ENCODE measurements around the gene FGF9. TPM values are rescaled to one million over a fixed set of nuclear protein-coding genes. Genes with fewer than 3 reads are reported as not detected.

Gene FGF9
- total RNA-seq, 1 experiment from 2014 or later = 1.0 TPM

DNA sequence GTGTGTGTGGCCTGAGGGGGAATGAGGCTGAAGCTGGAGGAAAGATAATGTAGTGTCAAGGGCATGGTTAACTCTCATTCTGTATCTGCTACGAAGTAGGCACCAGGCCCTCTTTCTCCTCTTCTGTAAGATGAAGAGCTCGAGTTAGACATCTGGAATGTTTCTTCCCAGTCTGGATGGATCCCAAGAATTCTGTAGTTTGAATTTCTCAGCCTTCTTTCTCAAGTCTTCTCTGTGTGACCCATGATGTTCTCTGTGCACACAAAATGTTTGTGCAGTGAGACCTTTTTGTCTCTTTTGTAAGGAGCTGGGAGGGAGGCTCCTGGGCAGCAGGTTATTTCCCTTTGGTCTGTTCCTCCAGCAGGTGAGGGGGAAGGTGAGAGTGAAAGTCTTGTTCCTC is 13.7 kb downstream of the FGF9 start:
- CTCF ChIA-PET = no interaction called here
- no TSS peak for BruUV-seq (replicated peaks)
- H3K4me3 ChIP-seq (ENCODE audit: low read depth, low read length) = no peak overlapping the region
- no peak overlapping the region for H3K4me3 Mint-ChIP-seq (ENCODE audit: unreplicated experiment)
- no peaks in the 10 kb centered on the region for H3K27me3 Mint-ChIP-seq (ENCODE audit: insufficient read depth, unreplicated experiment)
- intact Hi-C loops (cut with micrococcal nuclease; ENCODE audit: unreplicated experiment) = no loop called here
- H3K9me3 ChIP-seq = no peaks in the 10 kb centered on the region
- H3K27me3 ChIP-seq (replicated peaks; ENCODE audit: control insufficient read depth, insufficient read depth, low read length) = no peaks in the 10 kb centered on the region
- H3K36me3 ChIP-seq (ENCODE audit: control insufficient read depth, insufficient read depth, low read length) = no peaks in the 10 kb centered on the region
- H3K36me3 Mint-ChIP-seq (ENCODE audit: insufficient read depth, unreplicated experiment) = no peaks in the 10 kb centered on the region
- DNase-seq = no peak
- TF ChIP-seq, protein P1, sequence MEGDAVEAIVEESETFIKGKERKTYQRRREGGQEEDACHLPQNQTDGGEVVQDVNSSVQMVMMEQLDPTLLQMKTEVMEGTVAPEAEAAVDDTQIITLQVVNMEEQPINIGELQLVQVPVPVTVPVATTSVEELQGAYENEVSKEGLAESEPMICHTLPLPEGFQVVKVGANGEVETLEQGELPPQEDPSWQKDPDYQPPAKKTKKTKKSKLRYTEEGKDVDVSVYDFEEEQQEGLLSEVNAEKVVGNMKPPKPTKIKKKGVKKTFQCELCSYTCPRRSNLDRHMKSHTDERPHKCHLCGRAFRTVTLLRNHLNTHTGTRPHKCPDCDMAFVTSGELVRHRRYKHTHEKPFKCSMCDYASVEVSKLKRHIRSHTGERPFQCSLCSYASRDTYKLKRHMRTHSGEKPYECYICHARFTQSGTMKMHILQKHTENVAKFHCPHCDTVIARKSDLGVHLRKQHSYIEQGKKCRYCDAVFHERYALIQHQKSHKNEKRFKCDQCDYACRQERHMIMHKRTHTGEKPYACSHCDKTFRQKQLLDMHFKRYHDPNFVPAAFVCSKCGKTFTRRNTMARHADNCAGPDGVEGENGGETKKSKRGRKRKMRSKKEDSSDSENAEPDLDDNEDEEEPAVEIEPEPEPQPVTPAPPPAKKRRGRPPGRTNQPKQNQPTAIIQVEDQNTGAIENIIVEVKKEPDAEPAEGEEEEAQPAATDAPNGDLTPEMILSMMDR (IDR thresholded peaks at IDR 0.05; ENCODE audit: insufficient read depth in 1 of 2, low read depth in 1 of 2, low read length in 1 of 2, severe bottlenecking in 1 of 2, unreplicated experiment in 1 of 2) = no peak
- no peak overlapping the region for H3K27ac Mint-ChIP-seq (ENCODE audit: unreplicated experiment)
- no peaks in the 10 kb centered on the region for H3K4me1 Mint-ChIP-seq (ENCODE audit: low read depth, unreplicated experiment)
- no peaks in the 10 kb centered on the region for H3K4me1 ChIP-seq
- POLR2A ChIA-PET = no interaction called here
- no peaks in the 10 kb centered on the region for H3K9me3 Mint-ChIP-seq (ENCODE audit: unreplicated experiment)

DNA sequence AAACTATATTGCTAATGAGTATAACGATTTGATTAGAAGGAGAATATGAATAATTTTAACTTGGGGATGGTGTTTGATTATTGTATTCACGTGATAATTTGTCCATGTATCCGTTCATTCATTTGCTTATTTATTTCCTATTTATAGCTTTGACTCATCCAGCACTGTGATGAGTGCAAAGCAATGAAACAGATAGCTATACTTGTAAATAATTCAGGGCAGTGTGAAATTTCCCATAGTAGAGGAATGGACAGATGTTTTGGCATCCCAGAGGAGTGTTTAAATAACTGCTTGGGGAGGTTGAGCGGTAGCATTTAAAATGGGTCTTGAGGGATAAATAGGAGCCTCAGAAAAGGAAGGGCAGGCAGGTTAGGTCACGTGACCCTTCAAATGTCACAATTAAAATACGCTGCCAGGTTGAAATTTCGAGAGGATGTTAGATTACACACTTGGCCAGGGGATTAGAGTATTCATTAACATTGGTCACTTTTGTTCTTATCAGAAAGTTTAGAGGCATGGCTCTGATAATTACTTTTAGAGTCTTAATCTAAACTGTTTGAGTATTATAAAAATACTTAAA is 14.7 kb downstream of the FGF9 start:
- POLR2A ChIA-PET = no interaction called here
- H3K27me3 Mint-ChIP-seq (ENCODE audit: insufficient read depth, unreplicated experiment) = peaks cover 4% of the 10 kb centered on the region
- Histone ChIP-seq H3K4me3 (ENCODE audit: low read depth, low read length) (no peak overlapping the region), H3K4me1 (no peaks in the 10 kb centered on the region), H3K36me3 (ENCODE audit: control insufficient read depth, insufficient read depth, low read length) (no peaks in the 10 kb centered on the region), H3K27me3 (replicated peaks; ENCODE audit: control insufficient read depth, insufficient read depth, low read length) (no peaks in the 10 kb centered on the region), H3K9me3 (no peaks in the 10 kb centered on the region)
- H3K4me1 Mint-ChIP-seq (ENCODE audit: low read depth, unreplicated experiment) = no peaks in the 10 kb centered on the region
- H3K27ac Mint-ChIP-seq (ENCODE audit: unreplicated experiment) = no peak overlapping the region
- DNase-seq = no peak
- no peaks in the 10 kb centered on the region for H3K9me3 Mint-ChIP-seq (ENCODE audit: unreplicated experiment)
- intact Hi-C loops (cut with micrococcal nuclease; ENCODE audit: unreplicated experiment) = no loop called here
- TF ChIP-seq, protein P1 (IDR thresholded peaks at IDR 0.05; ENCODE audit: insufficient read depth in 1 of 2, low read depth in 1 of 2, low read length in 1 of 2, severe bottlenecking in 1 of 2, unreplicated experiment in 1 of 2) = no peak
- BruUV-seq (replicated peaks) = no TSS peak
- no peaks in the 10 kb centered on the region for H3K36me3 Mint-ChIP-seq (ENCODE audit: insufficient read depth, unreplicated experiment)
- CTCF ChIA-PET = no interaction called here
- no peak overlapping the region for H3K4me3 Mint-ChIP-seq (ENCODE audit: unreplicated experiment)

DNA sequence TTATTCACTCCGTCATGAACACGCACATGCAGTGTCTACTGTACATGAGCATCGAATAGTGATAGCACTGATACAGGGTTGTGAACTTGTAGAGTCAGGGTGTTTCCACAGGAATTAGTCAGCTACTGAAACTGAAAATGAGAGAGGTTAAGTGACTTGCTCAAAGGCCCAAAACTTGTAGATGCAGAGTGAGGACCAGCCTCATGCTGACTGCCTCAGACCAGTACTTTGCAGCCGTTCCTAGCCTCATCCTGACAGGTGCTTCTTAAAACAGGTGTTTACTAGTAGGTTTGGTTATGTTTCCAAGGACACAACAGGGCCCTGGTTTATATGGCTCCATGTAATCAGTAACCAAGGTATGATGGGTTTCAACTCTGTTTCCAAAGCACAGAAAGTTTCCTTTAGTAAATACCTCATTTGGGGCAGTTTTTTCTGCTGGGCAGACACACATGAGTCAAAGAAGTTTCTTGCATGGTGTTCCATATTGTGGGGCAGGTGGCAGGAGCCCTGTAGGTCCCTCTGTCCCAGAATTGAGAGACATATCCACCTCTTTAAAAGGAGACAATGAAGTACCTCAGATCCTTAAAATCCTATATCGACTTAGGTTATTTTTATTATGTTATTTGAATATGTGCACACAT is 16.0 kb downstream of the FGF9 start:
- Histone ChIP-seq H3K27me3 (replicated peaks; ENCODE audit: control insufficient read depth, insufficient read depth, low read length) (no peaks in the 10 kb centered on the region), H3K9me3 (no peaks in the 10 kb centered on the region), H3K4me1 (no peaks in the 10 kb centered on the region), H3K36me3 (ENCODE audit: control insufficient read depth, insufficient read depth, low read length) (no peaks in the 10 kb centered on the region), H3K4me3 (ENCODE audit: low read depth, low read length) (no peak overlapping the region)
- BruUV-seq (replicated peaks) = no TSS peak
- TF ChIP-seq, protein P1 (IDR thresholded peaks at IDR 0.05; ENCODE audit: insufficient read depth in 1 of 2, low read depth in 1 of 2, low read length in 1 of 2, severe bottlenecking in 1 of 2, unreplicated experiment in 1 of 2) = no peak
- H3K27ac Mint-ChIP-seq (ENCODE audit: unreplicated experiment) = no peak overlapping the region
- no peaks in the 10 kb centered on the region for H3K9me3 Mint-ChIP-seq (ENCODE audit: unreplicated experiment)
- no peak for DNase-seq
- intact Hi-C loops (cut with micrococcal nuclease; ENCODE audit: unreplicated experiment) = no loop called here
- H3K27me3 Mint-ChIP-seq (ENCODE audit: insufficient read depth, unreplicated experiment) = peaks cover 4% of the 10 kb centered on the region
- no peak overlapping the region for H3K4me3 Mint-ChIP-seq (ENCODE audit: unreplicated experiment)
- POLR2A ChIA-PET = no interaction called here
- CTCF ChIA-PET = no interaction called here
- no peaks in the 10 kb centered on the region for H3K36me3 Mint-ChIP-seq (ENCODE audit: insufficient read depth, unreplicated experiment)
- no peaks in the 10 kb centered on the region for H3K4me1 Mint-ChIP-seq (ENCODE audit: low read depth, unreplicated experiment)
